PC-3 (cell line): ENCODE results near the gene SLC4A2.

Experiments
- CTCF ChIP-seq: fragments of 300-600 bp; sonication (generic); conservative IDR thresholded peaks from 2 replicates; pipeline ENCODE4 v1.5.1; 2017; ENCODE audit warnings: antibody characterized with exemption, low read depth, mild to moderate bottlenecking, low read length
- EZH2 ChIP-seq: fragments of 300-600 bp; sonication (generic); IDR thresholded peaks from one replicate; pipeline ENCODE4 v1.6.1; 2017; ENCODE audit warnings: antibody characterized with exemption, mild to moderate bottlenecking, low read length; ENCODE audit not compliant: unreplicated experiment
- EZH2phosphoT487 ChIP-seq: fragments of 300-600 bp; sonication (generic); IDR thresholded peaks from 2 replicates; pipeline ENCODE4 v1.6.1; 2018; ENCODE audit warnings: mild to moderate bottlenecking, antibody characterized with exemption, low read length, borderline replicate concordance

GRCh38 chr7:151033864-151034249, 25.5 kb upstream of the SLC4A2 start:
- no peak for TF ChIP-seq CTCF
- no peak for TF ChIP-seq EZH2
- TF ChIP-seq EZH2phosphoT487: no peak
